ENCODE measurements around the gene CTSF. TPM values are rescaled to one million over a fixed set of nuclear protein-coding genes. Genes with fewer than 3 reads are reported as not detected.

The CTSF gene
- total RNA-seq, 1 donor from 2014 or later: 85.7 TPM

GRCh38 chr11:66556086-66556485 lies 12.3 kb downstream of the CTSF start:
- H3K27ac ChIP-seq: no peak overlapping the region
- H3K36me3 ChIP-seq: no peaks in the 10 kb centered on the region
- no peak for DNase-seq (ENCODE audit: extremely low spot score in 2 of 2)
- intact Hi-C loops (cut with DNase I): no loop called here
- peaks cover 12% of the 10 kb centered on the region for H3K4me1 ChIP-seq
- no peaks in the 10 kb centered on the region for H3K27me3 ChIP-seq
- TF ChIP-seq POLR2AphosphoS5 (IDR thresholded peaks at IDR 0.05; ENCODE audit: insufficient read depth in 1 of 2, low read depth in 1 of 2) (no peak), POLR2A (IDR thresholded peaks at IDR 0.05) (no peak), CTCF (IDR thresholded peaks at IDR 0.05) (no peak)
- no peaks in the 10 kb centered on the region for H3K9me3 ChIP-seq
- no peak overlapping the region for H3K4me3 ChIP-seq

GRCh38 chr11:66555416-66555815 lies 13.0 kb downstream of the CTSF start:
- Histone ChIP-seq H3K27me3 (no peaks in the 10 kb centered on the region), H3K36me3 (no peaks in the 10 kb centered on the region), H3K4me1 (peaks cover 12% of the 10 kb centered on the region), H3K9me3 (no peaks in the 10 kb centered on the region), H3K27ac (no peak overlapping the region), H3K4me3 (no peak overlapping the region)
- intact Hi-C loops (cut with DNase I): no loop called here
- no peak for TF ChIP-seq CTCF (IDR thresholded peaks at IDR 0.05)
- TF ChIP-seq POLR2AphosphoS5 (IDR thresholded peaks at IDR 0.05; ENCODE audit: insufficient read depth in 1 of 2, low read depth in 1 of 2): no peak
- TF ChIP-seq POLR2A (IDR thresholded peaks at IDR 0.05): no peak
- no peak for DNase-seq (ENCODE audit: extremely low spot score in 2 of 2)

- Histone ChIP-seq H3K36me3 (no peaks in the 10 kb centered on the region), H3K4me1 (peaks cover 10% of the 10 kb centered on the region), H3K9me3 (no peaks in the 10 kb centered on the region), H3K27me3 (no peaks in the 10 kb centered on the region), H3K4me3 (no peak overlapping the region), H3K27ac (no peak overlapping the region)
- DNase-seq (ENCODE audit: extremely low spot score in 2 of 2): no peak
- no peak for TF ChIP-seq POLR2AphosphoS5 (IDR thresholded peaks at IDR 0.05; ENCODE audit: insufficient read depth in 1 of 2, low read depth in 1 of 2)
- no peak for TF ChIP-seq CTCF (IDR thresholded peaks at IDR 0.05)
- no peak for TF ChIP-seq POLR2A (IDR thresholded peaks at IDR 0.05)
- intact Hi-C loops (cut with DNase I): no loop called here
Observed at GRCh38 chr11:66554602-66555001, 13.8 kb downstream of the CTSF start.

GRCh38 chr11:66550887-66551286 lies 17.5 kb downstream of the CTSF start:
- Histone ChIP-seq H3K4me1 (peaks cover 10% of the 10 kb centered on the region), H3K4me3 (no peak overlapping the region), H3K27ac (no peak overlapping the region), H3K9me3 (no peaks in the 10 kb centered on the region), H3K36me3 (no peaks in the 10 kb centered on the region), H3K27me3 (no peaks in the 10 kb centered on the region)
- DNase-seq (ENCODE audit: extremely low spot score in 2 of 2): no peak
- no peak for TF ChIP-seq POLR2A (IDR thresholded peaks at IDR 0.05)
- no peak for TF ChIP-seq CTCF (IDR thresholded peaks at IDR 0.05)
- TF ChIP-seq POLR2AphosphoS5 (IDR thresholded peaks at IDR 0.05; ENCODE audit: insufficient read depth in 1 of 2, low read depth in 1 of 2): no peak
- intact Hi-C loops (cut with DNase I): no loop called here

- TF ChIP-seq CTCF (IDR thresholded peaks at IDR 0.05) (no peak), POLR2AphosphoS5 (IDR thresholded peaks at IDR 0.05; ENCODE audit: insufficient read depth in 1 of 2, low read depth in 1 of 2) (no peak), POLR2A (IDR thresholded peaks at IDR 0.05) (no peak)
- DNase-seq (ENCODE audit: extremely low spot score in 2 of 2): no peak
- H3K27ac ChIP-seq: no peak overlapping the region
- no peaks in the 10 kb centered on the region for H3K27me3 ChIP-seq
- no peaks in the 10 kb centered on the region for H3K36me3 ChIP-seq
- H3K4me1 ChIP-seq: peaks cover 18% of the 10 kb centered on the region
- no peaks in the 10 kb centered on the region for H3K9me3 ChIP-seq
- H3K4me3 ChIP-seq: no peak overlapping the region
- intact Hi-C loops (cut with DNase I): no loop called here
Observed at GRCh38 chr11:66549696-66550095, 18.7 kb downstream of the CTSF start.
